GM21515 (cell line): ENCODE results near the gene GFI1.

Experiments used
- ATAC-seq: cut with Tn5 transposase; IDR thresholded peaks from one replicate; pipeline ENCODE4 v1.9.1; 2021; ENCODE audit not compliant: unreplicated experiment

Gene GFI1

DNA sequence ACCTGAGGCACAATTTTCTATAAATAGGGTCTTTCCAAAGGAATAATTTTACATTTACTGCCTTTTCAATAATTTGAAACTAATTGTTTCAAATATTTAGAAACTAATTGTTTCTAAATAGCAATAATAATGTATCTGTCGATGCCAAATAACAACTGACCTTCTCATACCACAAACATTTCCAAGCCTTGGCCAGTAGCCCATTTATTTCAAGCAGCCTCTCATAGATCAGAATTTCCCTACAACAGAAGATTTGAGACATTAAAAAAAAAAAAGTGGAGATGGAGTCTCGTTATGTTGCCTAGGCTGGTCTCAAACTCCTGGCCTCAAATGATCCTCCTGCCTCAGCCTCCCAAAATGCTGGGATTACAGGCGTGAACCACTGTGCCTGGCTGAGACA is 2.1 kb upstream of the GFI1 start:
- no peak for ATAC-seq

DNA sequence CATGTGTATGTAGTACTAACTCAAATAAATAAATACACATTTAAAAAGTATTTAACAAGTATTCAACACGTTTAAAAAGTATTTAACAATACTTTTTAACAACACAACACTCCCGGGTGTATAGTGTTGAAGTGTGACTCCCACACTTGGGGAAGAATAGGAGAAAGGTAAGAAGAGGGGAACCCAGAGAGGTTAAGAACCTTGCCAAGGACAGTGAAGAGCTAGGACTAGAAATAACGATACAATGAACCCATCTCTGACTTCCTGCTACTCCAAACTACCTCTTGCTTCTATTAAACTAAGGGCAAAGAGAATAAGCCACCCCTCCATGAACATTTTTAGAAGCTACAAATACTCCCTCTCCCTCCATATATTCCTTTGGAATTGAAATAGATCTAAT is 1.7 kb upstream of the GFI1 start:
- ATAC-seq, result no peak

DNA sequence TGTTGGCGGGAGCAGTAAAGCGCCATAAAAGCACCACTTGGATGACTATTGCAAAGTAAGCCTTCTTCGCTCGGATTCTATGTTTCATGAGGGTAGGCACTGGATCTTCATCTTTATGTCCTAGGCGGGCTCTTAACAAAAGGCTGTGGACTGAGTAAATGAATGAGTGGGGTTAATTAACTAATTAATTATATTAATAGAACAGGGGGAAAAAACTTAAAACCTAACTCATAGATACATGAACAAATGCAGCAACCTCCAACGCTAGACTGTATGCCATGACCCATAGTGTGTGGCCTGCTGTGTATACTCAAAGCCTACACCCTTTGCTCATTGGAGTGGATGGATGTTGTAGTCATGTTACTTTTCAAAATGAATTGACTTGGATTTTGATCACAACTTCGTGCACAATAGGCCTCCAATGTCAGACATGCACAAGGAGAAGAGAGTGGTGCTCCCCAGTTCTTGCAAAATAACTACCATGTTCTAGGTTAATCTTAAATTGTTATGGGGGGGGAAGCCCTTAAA is 417 bp upstream of the GFI1 start:
- ATAC-seq, result no peak

DNA sequence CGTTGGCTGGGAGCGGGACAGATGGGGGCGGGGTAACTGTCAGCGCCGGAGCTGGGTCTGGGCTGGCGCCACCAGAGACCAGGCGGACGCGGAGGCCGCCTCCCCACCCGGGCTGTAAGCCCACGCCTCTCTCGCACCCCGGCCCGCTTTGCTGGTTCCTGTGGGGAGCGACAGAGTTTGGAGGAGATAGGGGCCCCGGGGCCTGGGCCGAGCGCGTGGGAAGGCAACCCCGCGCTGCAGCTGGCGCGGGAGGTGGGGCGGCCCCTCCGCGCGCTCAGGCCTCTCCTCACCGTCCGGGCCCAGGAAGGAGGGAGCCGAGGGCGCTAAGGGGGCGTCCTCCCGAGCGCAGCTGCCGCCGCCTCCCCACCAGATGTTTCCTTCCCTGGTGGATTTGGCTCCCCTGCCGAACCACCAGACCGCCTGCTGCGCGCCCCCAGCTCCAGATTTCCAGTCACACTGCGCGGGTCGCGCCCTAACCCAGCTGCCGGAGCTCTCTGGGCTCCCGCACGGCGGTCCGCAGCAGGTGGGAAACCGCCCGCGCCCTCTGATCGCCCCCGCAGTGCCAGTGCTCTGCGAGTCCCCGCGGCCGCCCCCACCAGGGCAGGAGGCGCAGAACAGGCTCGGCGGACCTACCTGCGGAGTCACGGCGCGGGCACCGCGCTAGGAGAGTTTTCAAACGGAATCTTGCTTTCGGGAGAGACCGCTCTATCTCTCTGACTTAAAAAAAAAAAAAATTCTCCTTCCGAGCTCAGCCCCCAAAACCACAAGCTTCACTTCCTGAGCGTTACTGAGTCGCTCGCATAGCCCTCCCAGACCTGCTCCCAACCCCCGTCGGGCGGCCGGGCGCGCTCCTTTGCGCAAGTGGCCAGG is 1.1 kb downstream of the GFI1 start:
- ATAC-seq, result peak; percentile 57

DNA sequence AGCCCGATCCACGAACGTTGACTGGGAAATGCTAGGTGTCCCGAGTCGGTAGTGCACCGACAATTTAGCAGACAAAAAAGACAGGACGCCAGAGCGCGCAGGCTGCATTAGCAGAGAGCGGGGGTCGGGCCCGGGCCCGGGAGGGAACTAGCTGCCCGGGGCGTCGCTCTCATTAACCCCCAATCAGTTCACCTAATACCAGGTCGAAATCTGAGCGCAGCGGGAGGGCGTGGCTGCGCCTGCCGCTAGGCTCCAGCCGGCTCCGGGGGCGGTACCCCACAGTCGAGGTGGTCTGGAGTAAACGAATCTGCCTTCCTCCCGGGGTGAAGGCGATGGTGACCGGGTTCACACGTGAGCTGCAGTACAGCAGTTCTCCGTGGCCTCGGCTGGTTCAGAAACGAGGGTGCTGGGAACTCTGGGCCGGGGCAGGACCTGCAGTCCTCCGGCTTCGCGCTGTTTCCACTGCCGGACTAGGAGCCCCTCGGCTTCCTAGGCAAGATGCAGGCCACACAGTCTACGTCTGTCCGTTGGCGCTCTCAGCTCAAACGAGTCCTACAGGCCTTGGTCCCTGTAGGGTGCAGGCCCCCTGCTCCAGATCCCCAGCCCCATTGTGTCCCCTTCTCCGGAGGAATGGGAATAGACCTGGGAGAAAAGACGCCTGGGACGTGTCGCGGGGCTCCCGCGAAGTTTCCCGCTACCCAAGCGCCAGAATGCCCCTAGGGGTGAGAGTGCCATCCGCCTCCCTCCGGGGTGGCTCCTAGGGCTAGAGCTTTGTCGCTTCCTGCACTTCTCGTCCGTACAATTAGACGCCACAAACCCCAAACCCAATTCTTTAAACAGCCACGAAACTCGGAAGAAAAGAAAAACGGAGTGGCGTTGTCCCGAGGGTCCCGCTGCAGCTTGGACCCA is 2.0 kb downstream of the GFI1 start:
- peak; percentile 37 for ATAC-seq

DNA sequence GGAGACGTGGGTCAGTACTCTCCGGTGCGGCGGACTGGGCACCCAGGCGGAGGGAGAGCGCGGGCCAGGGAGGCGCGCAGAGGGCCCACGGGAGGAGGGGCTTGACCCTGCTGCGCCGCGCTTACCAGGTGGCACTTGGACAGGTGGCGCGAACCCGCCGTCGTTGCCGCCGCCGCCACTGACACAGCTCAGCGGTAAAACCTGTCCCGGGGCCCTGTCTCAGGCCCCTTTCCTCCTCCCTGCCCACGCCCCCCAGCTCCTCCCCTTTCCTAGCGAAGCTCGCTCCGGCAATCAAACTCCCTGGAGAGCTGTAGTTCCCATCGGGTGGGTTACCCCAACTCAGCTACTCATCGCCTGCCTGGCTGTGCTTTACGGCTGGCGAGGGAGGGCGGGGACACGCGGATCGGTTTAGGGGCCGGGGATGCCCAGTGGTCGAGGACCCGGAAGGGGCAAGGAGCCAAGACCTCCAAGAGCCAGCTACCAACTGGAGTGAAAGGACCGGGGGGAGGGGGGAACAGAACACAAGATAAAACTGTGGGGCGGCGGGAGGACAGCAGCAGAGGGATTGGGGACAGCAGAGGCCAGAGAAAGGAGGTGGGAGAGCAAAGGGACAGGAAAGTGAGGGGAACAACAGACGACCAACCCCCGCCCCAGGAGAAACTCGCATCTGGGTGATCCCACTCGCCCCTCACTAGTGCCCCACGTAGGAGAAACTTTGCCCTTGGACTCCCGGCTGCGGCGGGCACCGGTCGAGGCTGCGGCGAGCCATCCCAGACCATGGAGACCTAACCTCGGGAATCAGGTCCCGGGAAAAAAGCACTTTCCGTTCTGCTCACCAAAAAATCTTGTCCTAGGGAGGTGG is 2.9 kb downstream of the GFI1 start:
- no peak for ATAC-seq

DNA sequence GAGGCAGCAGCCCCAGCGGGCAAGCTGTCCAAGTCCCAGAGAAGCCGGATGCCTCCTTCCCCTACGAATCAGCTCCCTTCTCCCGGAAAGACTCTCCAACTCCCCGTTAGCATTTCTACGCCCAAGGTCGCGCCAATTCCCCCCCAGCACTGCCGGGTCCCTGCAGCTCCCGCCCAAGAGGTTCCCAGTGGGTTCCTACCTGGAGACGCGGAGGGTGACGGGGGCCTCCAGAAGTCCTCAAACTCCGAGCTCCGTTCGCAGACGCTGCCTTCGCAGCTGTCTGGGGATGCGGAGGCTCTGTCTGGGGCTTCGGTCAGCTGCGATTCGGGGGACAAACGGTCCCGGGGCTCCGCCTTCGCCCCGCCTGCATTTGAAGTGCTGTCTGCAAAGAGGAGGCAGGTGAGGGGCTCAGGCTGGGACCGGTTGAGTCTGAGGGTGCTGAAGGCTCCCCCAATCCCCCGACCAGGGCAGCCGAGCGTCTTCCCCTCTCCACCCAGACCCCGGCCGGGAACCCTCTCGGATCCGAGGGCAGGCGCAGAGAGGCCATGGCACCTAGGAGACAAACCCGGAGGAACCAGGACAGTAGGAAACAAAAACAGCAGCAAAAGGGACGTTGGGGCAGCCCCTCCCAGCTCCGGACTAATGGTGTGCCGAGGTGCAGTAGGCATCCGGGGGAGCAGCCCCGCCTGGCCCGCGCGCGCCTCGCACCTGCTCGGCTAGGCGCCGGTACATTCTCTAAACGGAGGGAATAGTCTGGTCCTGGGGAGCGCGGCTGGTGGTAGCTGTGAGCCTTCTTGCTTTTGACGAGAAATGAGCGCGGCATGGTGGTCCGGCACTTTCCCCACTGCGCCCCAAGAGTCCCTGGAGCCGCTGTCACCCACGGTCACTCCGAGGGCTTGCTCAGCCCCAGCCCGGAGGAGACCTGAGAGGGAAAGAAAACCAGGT is 3.8 kb downstream of the GFI1 start:
- ATAC-seq, result no peak

DNA sequence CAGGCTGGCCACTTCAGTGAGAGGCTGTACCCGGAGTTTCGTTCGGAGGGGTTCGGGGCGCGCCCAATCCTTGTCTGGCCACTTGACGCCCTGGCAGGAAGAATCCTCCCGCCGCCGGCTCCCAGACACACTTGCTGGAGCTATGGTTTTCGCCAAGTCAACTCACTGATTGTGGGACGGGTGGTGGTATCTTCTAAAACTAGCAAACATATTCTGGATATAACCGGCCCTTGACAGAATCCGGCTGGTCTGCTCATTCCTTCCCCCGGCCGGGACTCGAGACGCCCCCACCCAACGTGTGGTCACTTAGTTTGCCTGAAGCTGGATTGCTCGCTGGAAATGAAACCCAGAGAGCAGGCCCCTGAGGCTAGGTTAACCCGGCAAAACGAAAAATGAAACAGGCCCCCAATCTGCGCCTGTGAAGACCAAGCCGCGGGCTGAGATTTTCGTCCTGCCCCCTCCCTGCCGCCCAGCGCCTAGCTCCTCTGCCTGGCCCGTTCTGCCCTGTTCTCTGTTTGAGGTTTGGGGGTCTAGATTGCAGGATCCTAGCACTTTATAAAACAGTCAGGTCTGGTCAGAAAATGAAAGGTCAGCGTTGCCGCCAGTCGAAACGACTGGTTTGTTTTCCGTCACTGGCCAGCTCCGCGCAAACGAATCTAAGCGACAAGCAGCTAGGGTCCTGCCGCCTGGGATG is 4.6 kb downstream of the GFI1 start:
- no peak for ATAC-seq

DNA sequence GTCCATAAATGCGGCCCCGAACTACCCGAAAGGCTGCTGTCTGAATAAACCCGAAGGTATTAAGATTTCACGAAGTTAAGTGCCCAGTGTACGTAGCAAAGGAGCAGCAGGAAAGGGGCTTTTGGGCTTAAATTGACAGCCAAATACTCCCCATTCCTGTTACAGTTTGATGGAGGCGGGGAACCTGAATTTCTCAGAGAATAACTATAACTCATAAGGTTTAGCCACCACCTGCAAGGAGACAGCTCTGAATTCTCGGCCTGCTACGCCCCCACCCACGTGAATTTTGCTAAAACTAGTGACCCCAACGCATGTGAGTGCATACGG is 5.2 kb downstream of the GFI1 start:
- no peak for ATAC-seq

DNA sequence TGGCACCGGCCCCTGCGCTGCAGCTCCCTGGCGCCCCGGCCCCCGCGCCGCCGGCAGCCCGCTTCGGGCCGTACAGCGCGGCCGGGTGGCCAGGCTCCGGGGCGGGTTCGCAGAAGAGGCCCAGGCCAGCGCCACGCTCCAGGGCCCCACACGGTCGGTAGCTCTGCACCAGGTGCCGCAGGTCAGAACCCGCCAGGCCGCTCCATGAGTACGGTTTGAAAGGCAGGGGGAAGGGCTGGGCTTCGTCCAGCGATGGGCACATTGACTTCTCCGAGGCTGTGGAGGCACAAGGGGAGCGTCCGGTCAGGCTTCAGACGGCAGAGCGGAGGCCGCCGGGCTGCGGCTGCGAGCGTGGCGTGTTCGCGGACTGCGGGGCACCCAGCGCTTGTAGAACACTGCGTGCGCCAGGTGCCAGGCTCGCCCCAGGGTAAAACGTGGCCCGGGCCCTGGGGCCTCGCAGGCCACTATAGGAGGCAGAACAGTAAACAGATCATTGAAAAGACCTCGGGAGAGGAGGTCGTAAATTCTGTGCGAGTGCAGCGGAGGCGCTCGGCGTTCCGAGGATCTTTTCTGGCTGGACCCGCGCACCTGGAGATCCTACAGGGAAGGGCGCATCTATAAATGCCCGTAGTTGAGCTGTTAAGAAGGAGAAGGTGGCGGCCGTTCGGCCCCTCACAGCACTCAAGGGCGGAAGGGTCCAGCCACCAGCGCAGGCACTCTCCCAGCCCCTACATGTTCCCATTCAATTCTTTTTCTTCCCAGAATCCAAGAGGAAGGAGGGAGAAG is 5.7 kb downstream of the GFI1 start:
- no peak for ATAC-seq

DNA sequence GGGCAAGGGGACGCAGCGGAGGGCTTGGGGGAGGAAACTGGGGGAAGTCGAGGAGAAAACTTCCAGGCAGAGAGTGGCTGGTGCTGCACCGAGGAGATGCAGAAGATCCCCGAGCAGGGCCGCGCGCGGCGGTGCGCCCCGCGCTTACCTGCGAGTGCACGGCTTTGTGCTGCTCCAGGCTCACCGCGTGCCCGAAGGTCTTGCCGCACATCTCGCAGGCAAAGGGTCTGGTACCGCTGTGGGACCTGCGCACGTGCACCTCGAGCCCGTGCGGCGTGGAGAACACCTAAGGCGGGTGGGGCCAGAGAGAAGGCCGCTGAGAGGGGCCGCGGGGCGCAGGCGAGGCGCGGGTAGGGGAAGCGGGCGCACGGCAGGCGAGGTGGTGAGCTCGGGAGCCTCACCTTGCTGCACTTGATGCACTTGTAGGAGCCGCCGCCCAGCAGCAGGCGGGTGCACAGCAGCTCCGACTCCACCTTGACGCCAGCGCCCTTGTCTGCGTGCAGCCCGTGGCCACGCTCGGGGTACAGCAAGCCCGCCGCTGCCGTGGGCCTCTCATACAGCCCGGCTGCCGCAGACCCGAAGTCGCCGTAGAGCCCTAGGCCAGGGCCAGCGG is 6.4 kb downstream of the GFI1 start:
- no peak for ATAC-seq

DNA sequence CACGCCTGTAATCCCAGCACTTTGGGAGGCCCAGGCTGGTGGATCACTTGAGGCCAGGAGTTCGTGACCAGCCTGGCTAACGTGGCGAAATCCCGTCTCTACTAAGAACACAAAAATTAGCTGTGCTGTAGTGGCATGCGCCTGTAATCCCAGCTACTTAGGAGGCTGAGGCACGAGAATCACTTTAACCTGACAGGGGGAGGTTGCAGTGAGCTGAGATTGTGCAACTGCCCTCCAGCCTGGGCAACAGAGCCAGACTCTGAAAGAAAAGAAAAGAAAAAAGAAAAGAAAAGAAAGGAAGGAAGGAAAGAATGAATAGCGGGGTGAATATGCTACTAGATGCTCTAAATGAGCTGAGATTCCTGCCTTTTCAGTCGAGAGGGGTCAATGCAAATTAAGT is 7.1 kb downstream of the GFI1 start:
- no peak for ATAC-seq

DNA sequence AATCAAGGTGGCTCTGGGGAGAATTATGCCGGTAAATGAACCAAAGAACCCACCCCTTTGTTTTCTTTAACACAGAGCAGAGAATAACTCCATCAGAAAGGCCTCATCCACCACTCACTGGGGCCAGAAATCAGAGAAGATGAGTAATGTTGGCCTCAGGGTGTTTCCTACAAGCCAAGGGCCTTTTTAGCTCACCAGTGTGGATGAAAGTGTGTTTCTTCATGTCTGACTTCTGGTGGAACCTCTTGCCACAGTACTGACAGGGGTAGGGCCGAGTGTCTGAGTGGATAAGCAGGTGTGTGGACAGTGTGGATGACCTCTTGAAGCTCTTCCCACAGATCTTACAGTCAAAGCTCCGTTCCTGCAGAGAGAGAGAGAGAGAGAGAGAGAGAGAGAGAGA is 8.3 kb downstream of the GFI1 start:
- ATAC-seq, result no peak

DNA sequence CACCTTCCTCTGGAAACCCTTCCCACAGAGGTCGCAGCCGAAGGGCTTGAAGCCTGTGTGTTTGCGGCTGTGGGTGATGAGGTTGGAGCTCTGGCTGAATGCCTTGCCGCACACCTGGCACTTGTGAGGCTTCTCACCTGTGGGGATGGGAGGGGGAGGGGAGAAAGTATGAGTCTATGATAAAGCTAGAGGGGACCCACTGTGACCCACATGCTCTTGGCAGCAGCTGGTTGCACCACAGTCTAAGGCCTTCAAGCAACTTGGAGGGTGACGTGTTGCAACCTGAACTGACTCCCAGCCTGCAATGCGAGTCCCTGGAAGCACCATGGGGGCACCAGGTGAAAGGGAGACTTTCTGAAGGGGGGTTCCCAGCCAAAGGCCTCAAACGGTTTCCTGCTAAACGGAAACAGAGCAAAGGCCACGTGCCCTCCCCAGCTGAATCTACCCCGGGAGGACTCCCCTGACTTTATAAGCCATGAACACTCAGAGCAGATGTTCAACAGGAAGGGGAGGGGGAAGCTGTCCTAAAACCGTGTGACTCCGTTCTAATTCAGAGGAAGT is 10.6 kb downstream of the GFI1 start:
- ATAC-seq, result no peak

DNA sequence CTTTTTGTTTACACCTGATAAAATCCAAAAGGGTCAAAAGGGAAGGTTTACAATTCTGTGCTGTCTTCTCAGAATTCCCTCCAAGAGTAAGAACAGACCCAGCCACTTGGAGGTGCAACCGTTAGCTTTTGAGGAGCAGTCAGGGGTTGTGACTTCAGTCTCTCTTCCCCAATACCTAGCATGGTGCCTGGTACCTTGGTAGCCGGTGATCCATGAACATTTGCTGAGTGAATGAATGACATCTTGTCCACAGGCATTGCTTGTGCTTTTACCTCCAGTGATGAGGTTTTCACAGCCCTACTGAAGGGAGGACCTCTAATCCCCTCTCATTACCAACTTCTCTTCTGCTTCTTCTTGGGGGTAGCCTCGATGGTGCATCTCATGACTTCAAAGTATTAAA is 11.7 kb downstream of the GFI1 start:
- no peak for ATAC-seq

DNA sequence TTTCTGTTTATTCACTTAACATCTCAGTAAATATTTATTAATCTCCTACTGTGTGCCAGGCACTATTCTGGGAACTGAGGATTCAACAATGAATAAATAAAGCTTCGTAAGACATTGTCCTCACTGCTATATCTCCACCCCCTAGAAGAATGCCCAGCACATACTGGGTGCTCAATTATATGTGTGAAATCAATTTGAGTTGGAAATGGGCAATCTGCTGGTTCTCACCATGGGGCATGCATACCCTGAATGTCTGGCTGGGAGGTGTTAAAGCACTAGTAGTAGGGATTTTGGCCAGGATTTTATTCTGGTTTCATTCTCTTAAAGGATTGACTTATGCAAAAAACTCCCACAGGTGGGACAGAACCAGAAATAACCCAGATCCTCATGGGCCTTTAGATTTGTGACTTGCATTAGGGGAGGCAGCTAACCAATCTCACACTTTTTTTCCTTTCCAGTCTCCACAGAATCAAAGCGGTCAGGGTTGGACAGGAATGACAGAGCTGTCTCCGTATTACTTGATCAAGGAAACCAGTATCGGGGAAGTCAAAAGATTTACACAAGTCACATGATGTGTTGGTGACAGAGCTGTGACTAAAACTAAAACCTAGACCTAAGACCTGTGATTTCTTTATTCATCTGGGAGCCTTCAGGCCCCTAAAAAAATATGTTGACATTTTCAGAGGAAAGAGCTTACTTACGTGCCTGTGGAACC is 12.8 kb downstream of the GFI1 start:
- ATAC-seq, result peak; percentile 59

DNA sequence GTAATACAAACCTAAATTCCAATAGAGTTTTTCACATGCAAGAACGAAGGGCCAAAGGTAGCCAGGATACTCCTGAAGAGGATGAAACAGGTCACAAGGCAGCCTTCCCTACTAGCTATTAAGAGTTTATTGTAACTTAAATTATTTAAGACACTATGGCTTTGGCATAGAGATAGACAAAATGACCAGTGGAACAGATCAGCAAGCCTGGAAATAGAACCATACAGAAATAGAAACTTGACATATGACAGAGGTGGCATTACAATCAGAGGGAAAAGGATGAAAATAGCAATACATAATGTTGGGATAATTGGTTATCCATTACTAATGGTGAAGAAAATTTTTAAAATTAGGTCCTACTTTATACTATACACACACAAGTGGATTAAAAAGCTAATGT is 16.5 kb downstream of the GFI1 start:
- ATAC-seq, result no peak
